Mesothelial cell of epicardium (in vitro differentiated cells): Measurements from ENCODE around the gene BEST3. TPM values are rescaled to one million over a fixed set of nuclear protein-coding genes. Genes with fewer than 3 reads are reported as not detected.

ENCODE experiments used
- DNase-seq, 2 experiments: peaks; one replicate each; pipeline ENCODE4 v3.0.0; 2021; ENCODE audit warnings: low spot score in 2 of 2; ENCODE audit not compliant: unreplicated experiment in 2 of 2
- H3K27ac Mint-ChIP-seq: 2 replicates; pipeline ENCODE4 v1.8.0; 2021; ENCODE audit warnings: mixed read lengths
- H3K27me3 Mint-ChIP-seq: 2 replicates; pipeline ENCODE4 v1.8.0; 2021; ENCODE audit warnings: low read depth, mixed read lengths
- H3K36me3 Mint-ChIP-seq: 2 replicates; pipeline ENCODE4 v1.8.0; 2021; ENCODE audit warnings: mixed read lengths
- H3K4me1 Mint-ChIP-seq: 2 replicates; pipeline ENCODE4 v1.8.0; 2021; ENCODE audit warnings: mixed read lengths
- H3K4me3 Mint-ChIP-seq: 2 replicates; pipeline ENCODE4 v1.8.0; 2021; ENCODE audit warnings: mild to moderate bottlenecking, moderate library complexity, mixed read lengths
- H3K9me3 Mint-ChIP-seq: 2 replicates; pipeline ENCODE4 v1.8.0; 2021; ENCODE audit warnings: mixed read lengths
- total RNA-seq: library from RNA; stranded (reverse); gene quantifications from 3 replicates; pipeline ENCODE4 v1.2.1, GENCODE V29; 2021
- TF ChIP-seq, protein P1 (sequence below): fragments of 200-600 bp; sonication (generic); IDR thresholded peaks from one replicate; pipeline ENCODE4 v1.5.0; 2021; ENCODE audit warnings: antibody characterized with exemption; ENCODE audit not compliant: unreplicated experiment

The BEST3 gene
- total RNA-seq, 1 donor from 2014 or later, result 0.11 TPM

DNA sequence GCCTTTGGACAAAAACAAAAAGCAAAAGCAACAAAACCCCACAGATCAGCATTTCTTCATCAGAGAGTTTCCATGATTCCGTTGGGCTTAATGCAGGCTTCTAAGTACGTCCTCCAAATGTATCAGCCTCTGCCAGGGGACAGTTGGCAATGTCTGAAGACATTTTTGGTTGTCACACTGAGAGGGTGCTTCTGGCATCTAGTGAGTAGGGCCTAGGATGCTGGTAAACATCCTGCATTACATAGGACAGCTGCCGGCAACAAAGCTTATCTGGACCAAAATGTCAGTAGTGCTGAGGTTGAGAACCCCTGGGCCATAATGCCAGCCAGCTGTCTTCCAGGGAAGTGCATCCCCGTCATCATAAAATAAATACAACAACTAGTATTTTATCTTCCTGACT, 79.0 kb downstream of the BEST3 start:
- Mint-ChIP-seq H3K4me1 (peaks cover 3% of the 10 kb centered on the region), H3K27ac (no peak overlapping the region), H3K9me3 (no peaks in the 10 kb centered on the region), H3K36me3 (no peaks in the 10 kb centered on the region), H3K27me3 (peaks cover 11% of the 10 kb centered on the region), H3K4me3 (no peak overlapping the region)
- no peak for DNase-seq
- TF ChIP-seq, protein P1, sequence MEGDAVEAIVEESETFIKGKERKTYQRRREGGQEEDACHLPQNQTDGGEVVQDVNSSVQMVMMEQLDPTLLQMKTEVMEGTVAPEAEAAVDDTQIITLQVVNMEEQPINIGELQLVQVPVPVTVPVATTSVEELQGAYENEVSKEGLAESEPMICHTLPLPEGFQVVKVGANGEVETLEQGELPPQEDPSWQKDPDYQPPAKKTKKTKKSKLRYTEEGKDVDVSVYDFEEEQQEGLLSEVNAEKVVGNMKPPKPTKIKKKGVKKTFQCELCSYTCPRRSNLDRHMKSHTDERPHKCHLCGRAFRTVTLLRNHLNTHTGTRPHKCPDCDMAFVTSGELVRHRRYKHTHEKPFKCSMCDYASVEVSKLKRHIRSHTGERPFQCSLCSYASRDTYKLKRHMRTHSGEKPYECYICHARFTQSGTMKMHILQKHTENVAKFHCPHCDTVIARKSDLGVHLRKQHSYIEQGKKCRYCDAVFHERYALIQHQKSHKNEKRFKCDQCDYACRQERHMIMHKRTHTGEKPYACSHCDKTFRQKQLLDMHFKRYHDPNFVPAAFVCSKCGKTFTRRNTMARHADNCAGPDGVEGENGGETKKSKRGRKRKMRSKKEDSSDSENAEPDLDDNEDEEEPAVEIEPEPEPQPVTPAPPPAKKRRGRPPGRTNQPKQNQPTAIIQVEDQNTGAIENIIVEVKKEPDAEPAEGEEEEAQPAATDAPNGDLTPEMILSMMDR, result no peak

DNA sequence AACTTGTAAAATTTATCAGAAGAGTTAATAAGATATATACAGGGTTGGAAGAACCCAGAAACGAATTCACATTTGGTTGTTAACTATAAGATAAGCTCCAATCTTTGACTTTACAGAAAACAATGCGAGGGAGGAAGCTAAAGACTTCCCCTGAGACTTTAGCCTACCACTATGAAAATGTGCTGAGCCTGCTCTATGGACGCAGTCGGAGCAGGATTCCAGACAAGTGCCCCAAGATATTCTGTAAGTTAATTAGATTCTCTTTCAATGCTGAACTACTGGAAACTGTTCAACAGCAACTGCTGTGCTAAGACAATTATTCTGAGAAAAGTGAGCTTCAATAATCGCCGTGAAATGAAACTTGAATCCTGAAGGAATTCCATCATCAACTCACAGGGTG, 80.1 kb downstream of the BEST3 start:
- H3K4me1 Mint-ChIP-seq, result peaks cover 3% of the 10 kb centered on the region
- H3K9me3 Mint-ChIP-seq, result no peaks in the 10 kb centered on the region

DNA sequence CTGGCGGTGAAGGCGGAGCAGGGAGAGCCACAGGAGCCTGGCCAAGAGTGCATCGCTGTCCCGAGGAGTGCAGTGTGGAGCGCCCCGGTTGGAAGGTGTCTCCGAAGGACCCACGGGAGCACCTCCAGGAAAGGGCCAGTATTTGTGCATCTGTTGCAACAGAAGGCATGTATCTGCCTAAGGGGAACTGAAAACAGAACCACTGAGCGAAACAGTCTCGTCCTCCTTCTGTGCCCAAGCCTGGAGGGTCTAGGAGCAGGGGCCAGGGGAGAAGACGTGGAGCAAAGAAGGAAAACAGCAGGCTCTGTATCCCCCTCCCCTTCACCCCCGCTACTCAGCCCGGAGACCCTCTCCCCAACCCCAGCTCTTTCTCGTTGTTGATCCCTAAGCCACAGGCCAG, 83.1 kb downstream of the BEST3 start:
- TF ChIP-seq, protein P1, result no peak
- Mint-ChIP-seq H3K27me3 (peaks cover 26% of the 10 kb centered on the region), H3K4me3 (no peak overlapping the region), H3K36me3 (no peaks in the 10 kb centered on the region), H3K27ac (no peak overlapping the region), H3K9me3 (no peaks in the 10 kb centered on the region), H3K4me1 (peaks cover 3% of the 10 kb centered on the region)
- DNase-seq, result no peak

More for the DNA sequence above, 80.1 kb downstream of the BEST3 start:
- Mint-ChIP-seq H3K27me3 (peaks cover 11% of the 10 kb centered on the region), H3K4me3 (no peak overlapping the region), H3K36me3 (no peaks in the 10 kb centered on the region), H3K27ac (no peak overlapping the region)
- no peak for DNase-seq
- TF ChIP-seq, protein P1, result no peak

DNA sequence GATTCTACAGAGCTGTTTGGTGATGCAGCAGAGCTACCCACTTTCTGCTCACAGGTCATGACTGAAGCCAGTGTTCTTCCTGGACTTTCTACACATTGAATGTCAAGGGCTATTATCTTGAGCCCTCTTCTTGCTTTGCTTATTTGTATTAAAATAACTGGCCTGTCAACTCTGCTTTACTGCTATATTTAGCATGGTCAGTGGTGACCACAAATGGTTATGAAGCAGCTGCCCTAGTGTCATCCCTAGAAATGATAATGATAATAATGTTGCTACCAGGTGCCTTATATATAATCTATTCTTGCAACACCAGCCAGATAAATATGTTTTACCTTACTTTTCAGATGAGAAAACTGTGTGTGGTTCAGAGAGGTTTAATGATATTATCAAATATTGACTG, 85.8 kb downstream of the BEST3 start:
- H3K27ac Mint-ChIP-seq, result no peak overlapping the region
- H3K9me3 Mint-ChIP-seq, result no peaks in the 10 kb centered on the region
- H3K36me3 Mint-ChIP-seq, result no peaks in the 10 kb centered on the region
- DNase-seq, result no peak
- peaks cover 23% of the 10 kb centered on the region for H3K27me3 Mint-ChIP-seq
- no peak overlapping the region for H3K4me3 Mint-ChIP-seq
- TF ChIP-seq, protein P1, result no peak
- no peaks in the 10 kb centered on the region for H3K4me1 Mint-ChIP-seq

DNA sequence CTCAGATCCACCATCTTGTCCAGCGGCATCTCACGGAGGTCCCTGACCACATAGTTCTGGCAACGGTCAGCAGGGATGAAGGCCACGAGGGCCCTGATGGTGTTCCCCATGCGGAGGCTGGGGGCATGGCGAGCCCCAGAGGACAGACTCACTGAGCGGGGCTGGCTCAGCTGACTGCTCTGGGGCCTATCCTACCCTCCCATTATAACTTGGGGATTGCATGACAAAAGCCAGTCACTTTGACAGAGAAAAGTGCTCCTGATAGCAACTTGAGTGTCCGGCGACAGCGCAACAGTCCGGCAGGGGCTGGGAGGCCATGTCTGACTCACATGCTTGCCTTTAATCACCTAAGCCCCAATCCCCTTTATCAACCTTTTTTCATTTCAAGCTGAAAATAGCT, 88.4 kb downstream of the BEST3 start, which contains the start of gene LRRC10:
TSS of gene LRRC10 (minus strand) at position 179 of the 400 bp plus-strand sequence. CDS start at position 110, 69 bp downstream.
- TF ChIP-seq, protein P1, result no peak
- no peak for DNase-seq
- H3K4me3 Mint-ChIP-seq, result no peak within 1 kb of the TSS
- no peaks in the 10 kb centered on the region for H3K36me3 Mint-ChIP-seq
- H3K9me3 Mint-ChIP-seq, result no peaks in the 10 kb centered on the region
- H3K27ac Mint-ChIP-seq, result no peak within 1 kb of the TSS
- H3K27me3 Mint-ChIP-seq, result peaks cover 19% of the 10 kb centered on the region
- no peaks in the 10 kb centered on the region for H3K4me1 Mint-ChIP-seq

DNA sequence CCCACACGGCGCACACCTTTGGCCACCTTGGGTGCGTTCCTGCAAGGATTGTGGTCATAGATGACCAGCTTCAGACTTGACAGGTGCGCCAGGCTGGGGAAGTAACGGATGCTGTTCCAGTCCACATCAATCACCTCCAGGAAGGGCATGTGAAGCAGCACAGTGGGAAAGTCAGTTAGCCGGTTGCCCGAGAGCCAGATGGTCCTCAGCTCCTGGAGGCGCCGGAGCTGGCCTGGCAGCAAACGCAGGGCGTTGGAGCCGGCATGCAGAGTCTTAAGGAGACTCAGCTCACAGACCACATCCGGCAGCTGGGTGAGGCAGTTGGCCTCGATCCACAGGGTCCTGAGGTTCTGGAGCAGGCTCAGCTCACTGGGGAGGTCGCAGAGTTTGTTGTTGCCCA, 89.0 kb downstream of the BEST3 start:
- H3K27ac Mint-ChIP-seq, result no peak overlapping the region
- TF ChIP-seq, protein P1, result no peak
- no peaks in the 10 kb centered on the region for H3K4me1 Mint-ChIP-seq
- no peaks in the 10 kb centered on the region for H3K36me3 Mint-ChIP-seq
- peaks cover 16% of the 10 kb centered on the region for H3K27me3 Mint-ChIP-seq
- H3K4me3 Mint-ChIP-seq, result no peak overlapping the region
- H3K9me3 Mint-ChIP-seq, result no peaks in the 10 kb centered on the region
- DNase-seq, result no peak
